GM19351 (cell line): ENCODE data around the gene IL17REL.

Source experiments
- ATAC-seq: cut with Tn5 transposase; IDR thresholded peaks from one replicate; pipeline ENCODE4 v1.9.1; 2021; ENCODE audit warnings: mild to moderate bottlenecking, moderate library complexity; ENCODE audit not compliant: unreplicated experiment

The IL17REL gene

DNA sequence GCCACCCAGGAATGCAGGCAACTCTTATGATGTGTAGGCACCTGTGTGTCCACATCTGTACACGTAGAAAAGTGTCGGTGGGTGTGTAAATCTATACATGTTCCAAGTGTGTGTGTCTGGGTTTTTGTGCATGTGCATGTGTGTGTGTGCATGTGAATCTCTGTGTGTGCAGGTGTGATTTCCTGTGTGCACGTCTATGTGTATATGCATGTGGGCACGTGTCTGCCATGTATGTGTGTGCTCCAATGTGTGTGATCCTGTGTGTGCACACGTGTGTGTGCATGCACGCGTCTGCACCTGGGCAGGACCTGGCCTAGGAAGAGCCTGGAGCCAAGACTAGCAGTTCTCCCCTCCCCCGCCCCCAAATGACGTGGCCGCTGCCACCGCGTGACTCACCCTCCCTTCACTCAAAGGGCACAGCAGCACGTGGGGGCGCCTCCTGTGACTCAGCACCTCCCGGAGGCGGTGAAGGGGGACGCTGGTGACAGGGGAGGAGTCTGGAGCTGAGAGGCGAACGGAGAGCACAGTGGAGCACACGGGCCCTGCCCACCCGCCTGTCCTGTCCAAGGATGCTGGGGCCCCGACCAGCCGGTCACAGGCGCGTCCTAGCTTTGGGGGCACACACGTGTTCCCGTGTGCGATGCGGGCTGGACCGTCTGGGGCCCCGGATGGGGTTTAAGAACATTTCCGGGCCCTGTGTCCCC, 41.9 kb downstream of the IL17REL start:
- ATAC-seq: peak; percentile 75

- no peak for ATAC-seq
Observed at GRCh38 chr22:49969751-49970527, 42.6 kb downstream of the IL17REL start.

DNA sequence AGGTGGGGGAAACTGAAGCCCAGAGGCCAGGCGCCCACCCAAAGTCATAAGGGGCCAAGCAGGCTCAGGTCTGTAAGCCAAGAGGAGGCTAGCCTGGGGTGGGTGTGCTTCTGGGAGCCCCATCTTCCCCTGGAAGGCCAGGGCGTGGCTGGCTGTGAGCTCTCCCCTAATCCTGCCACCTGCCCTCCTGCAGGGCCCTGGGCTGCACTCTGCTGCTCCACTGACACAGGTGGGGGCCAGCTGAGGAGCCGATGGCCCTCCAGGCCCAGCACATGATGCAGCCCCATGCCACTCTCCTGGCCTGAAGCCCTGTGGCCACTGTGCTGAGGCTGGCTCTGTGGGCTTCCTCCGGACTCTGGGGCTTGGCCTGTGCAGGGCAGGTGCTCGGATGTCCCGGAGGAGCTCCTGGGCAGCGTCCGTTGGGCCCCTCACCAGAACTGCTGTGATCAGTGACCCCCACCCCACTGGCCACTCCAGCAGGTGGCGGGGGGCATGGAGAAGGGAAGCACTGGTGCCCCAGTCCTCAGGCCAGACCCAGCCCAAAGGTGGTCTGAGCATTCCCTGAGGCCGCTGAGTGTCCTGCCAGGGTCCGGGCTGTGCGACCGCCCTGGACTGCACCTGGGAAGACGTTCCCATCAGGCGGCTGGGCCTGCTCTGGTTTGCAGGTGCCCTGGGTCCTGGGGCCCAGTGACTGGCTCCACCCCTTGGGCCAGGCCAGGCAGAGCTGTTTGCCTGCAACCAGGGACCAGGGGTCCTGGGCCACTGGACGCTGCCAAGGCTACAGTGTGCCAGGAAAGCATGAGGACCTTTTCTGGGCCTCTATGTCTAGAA, 43.5 kb downstream of the IL17REL start:
- no peak for ATAC-seq

GRCh38 chr22:49968313-49968830, 44.2 kb downstream of the IL17REL start:
- ATAC-seq: no peak

GRCh38 chr22:49967706-49968208, 44.8 kb downstream of the IL17REL start:
- ATAC-seq: no peak

- ATAC-seq: no peak
Observed at GRCh38 chr22:49966774-49967705, 45.5 kb downstream of the IL17REL start.

GRCh38 chr22:49966041-49966773, 46.4 kb downstream of the IL17REL start:
- no peak for ATAC-seq

DNA sequence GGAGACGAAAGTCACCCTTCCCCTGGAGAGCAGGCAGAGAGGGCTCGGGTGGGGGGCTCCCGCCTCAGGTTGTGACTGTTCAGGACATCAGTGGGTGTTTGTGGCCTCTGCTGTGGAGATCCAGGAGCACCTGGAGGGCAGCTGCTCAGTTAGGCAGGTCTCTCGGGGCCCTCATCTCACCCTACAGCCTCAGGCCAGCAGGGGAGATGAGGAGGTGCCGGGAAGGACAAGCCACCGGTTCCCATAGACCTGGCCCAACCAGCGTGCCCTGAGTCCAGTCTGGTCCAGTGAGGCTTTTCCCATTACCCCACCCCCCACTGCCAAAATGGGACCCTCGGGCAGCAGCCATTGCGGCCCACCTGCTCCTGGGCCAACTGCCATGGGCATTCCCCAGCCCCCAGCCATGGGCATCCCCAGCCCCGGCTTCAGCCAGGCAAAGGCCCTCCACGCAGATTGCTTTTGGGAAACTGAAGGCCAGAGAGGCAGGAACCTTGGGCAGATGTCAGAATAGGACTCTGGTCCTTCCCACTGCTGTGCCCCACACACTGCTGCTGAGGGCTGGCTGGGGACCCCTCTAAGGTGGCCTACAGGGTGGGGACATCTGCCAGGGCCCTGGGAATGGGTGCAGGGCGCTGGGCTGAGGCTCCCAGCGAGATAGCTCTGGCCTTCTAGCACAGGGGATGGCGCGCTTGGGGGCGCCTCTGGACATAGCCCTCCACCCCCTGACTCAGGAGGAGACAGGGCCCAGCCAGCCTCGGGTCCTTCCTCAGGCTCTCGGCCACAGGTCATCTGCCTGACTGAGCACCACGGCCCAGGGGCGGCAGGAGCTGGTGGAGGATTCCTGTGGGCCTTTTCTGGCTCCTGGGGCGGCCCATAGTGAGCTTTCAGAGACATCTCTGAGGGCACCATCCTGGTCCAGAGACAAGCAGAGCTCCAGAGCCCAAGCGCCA, 47.2 kb downstream of the IL17REL start:
- ATAC-seq: no peak

DNA sequence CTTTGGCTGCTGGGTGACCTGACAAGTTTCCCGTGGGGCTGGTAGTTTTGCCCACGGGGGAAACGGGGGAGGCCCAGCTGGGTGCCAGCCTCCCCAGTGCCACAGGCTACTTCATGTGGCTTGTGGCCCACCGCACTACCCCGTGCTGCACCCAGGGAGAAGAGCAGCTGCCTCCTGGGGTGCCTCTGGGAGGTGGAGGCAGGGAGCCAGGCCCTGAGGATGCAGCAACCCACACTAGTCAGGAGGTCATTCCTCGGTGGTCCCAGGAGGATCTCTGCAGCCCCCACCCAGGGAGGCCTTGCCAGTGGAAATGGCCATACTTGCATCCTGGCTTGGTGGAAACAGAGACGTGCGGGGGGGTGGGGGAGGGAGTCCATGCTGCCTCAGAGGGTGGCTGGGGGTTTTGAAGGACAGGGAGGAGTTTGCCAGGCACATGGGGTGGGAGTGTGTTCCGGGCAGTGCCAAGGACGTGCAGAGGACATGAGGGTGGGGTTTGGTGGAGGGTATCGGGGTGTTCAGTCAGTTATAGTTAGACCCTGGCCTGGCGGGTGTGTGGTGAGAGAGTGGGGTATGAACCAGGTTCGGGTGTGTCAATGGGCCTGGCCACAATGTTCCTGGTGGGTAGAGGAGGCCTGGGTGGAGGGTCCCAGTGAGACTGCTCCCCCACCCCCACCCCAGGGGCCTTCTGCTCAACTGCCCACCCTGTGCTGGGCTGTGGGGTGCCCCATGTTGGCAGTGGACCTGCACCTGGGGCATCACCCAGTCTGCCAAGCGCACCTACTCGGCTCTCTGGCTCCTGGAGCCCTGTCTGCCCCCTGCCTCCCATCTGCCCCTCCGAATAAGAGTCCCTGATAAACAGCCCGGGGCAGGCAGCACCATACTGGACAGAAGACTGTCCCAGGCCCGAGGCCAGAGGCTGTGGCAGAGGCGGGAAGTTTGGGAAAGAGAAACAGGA, 48.2 kb downstream of the IL17REL start:
- ATAC-seq: no peak

GRCh38 chr22:49963647-49964026, 48.9 kb downstream of the IL17REL start:
- ATAC-seq: no peak

DNA sequence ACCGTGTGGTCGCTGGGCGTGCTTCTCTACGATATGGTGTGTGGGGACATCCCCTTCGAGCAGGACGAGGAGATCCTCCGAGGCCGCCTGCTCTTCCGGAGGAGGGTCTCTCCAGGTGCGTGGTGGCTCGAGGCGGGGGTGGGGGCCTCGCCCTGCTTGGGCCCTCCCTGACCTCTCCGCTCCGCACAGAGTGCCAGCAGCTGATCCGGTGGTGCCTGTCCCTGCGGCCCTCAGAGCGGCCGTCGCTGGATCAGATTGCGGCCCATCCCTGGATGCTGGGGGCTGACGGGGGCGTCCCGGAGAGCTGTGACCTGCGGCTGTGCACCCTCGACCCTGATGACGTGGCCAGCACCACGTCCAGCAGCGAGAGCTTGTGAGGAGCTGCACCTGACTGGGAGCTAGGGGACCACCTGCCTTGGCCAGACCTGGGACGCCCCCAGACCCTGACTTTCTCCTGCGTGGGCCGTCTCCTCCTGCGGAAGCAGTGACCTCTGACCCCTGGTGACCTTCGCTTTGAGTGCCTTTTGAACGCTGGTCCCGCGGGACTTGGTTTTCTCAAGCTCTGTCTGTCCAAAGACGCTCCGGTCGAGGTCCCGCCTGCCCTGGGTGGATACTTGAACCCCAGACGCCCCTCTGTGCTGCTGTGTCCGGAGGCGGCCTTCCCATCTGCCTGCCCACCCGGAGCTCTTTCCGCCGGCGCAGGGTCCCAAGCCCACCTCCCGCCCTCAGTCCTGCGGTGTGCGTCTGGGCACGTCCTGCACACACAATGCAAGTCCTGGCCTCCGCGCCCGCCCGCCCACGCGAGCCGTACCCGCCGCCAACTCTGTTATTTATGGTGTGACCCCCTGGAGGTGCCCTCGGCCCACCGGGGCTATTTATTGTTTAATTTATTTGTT, 49.6 kb downstream of the IL17REL start:
- no peak for ATAC-seq

- ATAC-seq: no peak
Observed at GRCh38 chr22:49962012-49962750, 50.4 kb downstream of the IL17REL start.

- no peak for ATAC-seq
Observed at GRCh38 chr22:49961601-49962011, 51.0 kb downstream of the IL17REL start.

- no peak for ATAC-seq
Observed at GRCh38 chr22:49961005-49961600, 51.5 kb downstream of the IL17REL start.
